EL (cell line): Measurements from ENCODE around the gene RS1.

Experiments used
- DNase-seq: peaks from one replicate; pipeline ENCODE4 v3.0.0-alpha.2; 2016

RS1 gene

GRCh38 chrX:18672008-18672407 is at the start of gene RS1:
TSS of gene RS1 (minus strand) at chrX:18672108. CDS start at chrX:18672068, 40 bp downstream.
- no peak for DNase-seq

DNA sequence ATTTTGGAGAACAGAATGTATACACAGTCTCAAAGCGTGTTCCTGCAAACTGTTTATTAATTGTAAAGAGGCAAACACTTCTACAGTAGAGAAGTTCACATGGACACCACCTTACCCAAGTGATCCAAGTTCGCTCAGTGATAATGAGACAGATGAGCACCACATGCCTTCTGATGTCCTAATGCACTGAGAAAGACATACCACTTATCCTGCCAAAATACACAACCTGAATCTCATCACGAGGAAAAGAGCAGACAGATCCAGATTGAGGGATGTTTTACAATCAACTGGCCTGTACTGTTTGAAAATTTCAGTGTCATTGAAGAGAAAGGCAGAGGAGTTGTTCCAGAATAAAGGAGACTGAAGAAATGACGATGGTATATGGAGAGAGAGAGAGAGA is 47.9 kb upstream of the RS1 start:
- DNase-seq = no peak

DNA sequence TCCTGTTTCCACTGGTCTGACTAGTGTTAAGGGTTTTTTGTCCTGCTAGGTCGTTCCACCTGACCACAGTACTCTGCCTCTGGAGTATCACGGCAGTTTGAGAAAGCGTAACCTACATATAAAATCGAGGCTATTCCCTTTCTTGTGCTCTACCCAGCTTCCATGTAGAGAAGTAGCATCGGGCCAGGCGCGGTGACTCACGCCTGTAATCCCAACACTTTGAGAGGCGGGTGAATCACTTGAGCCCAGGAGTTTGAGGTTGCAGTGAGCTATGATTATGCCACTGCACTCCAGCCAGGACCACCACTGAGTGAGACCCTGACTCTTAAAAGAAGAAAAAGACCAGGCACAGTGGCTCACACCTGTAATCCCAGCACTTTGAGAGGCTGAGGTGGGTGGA is 43.0 kb upstream of the RS1 start:
- no peak for DNase-seq

DNA sequence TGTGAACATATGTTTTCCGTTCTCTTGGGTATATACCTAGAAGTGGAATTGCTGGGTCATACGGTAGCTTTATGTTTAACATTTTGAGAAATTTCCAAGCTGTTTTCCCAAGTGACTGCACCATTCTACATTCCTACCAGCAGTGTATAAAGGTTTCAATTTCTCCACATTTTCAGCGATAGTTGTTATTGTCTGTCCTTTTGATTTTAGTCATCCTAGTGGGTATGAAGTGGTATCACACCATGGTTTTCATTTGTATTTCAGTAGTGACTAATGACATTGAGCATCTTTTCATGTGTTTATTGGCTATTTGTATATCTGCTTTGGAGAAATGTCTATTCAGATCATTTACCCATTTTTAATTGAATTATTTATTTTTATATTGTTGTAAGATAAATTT is 37.9 kb upstream of the RS1 start:
- DNase-seq = no peak

DNA sequence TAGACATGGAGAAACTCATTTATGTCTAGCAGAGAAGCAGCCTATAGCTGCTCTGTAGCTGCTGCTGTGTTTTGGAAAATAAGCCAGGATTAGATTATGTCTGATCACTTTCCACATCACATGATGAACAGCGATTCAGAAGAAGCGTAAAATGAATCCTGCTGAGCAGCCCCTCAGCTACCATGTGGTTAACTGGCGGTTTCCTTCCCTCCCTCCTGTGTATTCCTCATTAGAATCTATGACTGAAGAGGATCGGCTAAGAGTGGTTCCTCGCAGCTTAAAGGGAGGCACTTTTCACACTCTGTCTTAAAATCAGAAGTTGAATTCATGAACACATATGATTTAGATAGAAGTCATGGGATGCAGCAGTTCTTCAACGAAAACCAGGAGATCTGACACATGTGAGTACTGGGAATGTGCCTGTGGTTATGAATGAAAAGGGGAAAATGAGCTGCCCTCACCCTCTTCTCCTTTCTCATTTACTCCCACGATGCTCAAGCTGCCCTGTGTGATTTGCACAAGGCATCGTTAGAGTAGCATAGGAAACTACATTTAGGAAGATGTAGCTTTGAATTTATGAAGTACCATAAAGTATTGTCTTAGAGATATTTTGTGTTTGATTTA is 35.6 kb upstream of the RS1 start, which contains the start of gene PPEF1:
TSS of gene PPEF1 (plus strand) at position 220 of the 624 bp plus-strand sequence. CDS start at position 356, 136 bp downstream.
- DNase-seq = no peak

DNA sequence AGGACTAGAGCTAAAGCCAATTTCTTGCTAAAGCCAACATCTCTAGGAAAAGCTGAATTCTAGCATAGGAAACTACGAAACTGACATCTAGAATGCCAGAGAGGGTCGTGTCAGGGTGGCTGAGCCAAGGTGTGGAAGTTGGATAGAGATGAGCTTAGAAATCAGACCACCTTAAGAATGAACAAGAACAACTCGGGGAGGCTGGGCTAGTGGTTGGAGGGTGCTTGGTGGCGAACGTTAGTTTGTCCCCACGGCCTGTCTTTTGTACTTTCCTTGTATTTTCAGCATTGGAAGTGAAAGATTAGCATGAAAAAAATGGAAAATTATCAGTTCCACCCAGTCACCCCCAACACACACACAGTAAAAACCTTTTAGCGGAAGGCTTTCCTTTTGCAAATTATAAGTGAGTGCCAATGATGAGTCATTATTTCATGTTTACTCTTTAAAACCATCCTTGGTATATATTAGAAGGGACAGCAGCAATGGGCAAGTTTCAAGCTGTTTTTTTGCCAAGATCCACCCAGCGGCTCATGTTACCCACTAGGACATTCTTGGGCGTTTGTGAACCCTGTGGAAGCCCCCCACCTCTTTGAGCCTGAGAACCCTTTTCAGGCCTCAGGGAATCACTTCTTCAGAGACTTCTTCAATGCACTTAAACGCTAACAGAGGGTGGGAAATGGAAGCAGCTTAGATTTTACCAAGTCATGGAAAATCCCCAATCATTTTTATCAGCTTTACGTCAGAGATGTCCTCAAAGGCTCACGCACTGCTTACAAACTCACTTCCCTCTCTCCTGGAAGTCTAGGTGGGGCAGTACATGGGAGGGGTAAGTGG is 30.7 kb upstream of the RS1 start:
- DNase-seq = peak; percentile 17

DNA sequence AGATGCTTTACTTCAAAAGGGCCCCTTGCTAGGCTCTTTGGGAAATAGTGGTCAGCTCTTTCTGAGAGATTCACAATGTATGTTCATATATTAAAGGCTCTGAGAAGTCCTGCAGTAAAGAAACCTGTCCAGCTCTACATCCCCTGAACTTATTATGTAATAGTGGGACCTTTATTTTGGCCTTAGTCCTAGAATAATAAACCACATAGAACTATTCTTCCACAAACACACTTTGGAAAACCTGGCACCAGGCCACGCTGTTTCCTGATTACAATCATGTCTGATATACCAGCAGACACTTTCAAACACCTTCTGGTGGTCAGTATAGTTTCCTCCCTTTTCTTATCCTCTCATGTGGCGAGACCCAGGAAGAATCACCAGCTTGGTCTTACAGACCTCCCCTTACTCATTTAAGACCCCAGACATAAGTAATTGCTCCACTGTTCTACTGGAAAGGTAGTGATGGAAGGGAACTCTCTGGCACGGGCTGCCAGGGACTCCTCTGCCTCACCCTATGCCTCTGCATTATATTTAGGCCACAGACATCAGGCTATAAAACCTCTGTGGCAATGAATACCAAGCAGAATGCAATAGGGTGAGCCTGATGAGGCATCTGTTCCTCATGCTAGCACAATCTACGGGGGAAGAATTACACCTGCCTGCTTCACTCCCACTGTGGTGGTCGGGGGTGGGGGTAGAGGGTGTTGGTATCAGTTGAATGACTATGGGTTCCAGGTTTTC is 29.9 kb upstream of the RS1 start:
- no peak for DNase-seq

- no peak for DNase-seq
These were observed 27.1 kb upstream of the RS1 start for GRCh38 chrX:18698737-18699650.

DNA sequence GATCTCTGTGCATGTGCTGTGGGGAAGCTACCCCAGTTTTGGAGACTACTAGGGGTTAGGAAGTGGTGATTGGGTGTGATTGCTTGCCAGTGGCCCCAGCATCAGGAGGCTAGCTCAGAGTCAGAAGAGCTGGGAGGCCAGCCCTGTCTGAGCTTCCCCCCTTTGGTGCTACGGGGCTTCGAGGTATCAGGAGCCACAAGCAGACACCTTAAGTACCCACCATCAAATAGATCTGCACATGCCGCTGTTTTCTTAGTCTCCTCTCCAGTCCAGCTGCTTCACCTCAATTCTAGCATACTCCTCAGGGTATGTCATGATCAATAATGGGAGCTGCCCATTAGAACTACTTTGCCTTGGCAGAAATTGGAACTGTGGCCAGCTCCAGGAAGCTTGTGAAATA is 24.7 kb upstream of the RS1 start:
- DNase-seq = no peak

DNA sequence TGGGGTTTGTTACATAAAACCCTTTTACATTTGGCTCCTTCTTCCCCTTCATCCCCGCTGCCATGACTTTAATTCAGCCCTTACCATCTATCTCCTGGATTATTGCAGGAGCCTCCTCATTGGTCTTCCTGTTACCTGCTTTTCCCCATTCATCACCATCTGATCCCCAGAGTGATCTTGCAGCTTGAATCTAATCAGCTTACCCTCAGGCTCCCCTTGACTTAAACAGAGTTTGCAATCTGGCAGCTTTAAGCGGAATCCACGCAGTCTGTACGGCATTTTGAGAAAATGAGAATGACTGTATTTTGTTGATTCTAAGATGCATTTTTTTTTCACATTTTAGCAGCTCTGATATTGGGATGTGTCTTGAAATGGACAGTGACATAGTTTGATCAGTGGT is 20.6 kb upstream of the RS1 start:
- no peak for DNase-seq

DNA sequence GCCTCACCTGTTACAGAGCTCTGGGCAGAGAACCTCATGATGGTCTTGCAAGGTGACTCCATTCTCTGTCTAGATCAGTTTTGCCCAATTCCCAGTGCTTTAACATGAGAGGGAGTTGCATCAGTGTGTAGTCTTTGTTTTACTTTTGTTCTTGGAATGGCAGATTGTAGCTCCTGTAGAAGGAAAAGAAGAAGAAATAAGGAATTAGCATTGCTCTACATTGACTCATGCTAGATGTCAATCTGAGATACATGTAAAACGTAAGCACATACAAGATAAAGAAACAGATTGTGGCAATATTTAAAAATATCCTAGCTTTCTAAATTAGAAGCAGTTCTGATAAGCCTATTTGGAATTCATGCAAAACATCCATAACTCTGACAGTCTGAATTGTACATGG is 19.5 kb upstream of the RS1 start:
- DNase-seq = no peak

GRCh38 chrX:18687856-18688495 is 16.1 kb upstream of the RS1 start:
- DNase-seq = no peak

GRCh38 chrX:18682979-18683387 is 11.1 kb upstream of the RS1 start:
- no peak for DNase-seq

DNA sequence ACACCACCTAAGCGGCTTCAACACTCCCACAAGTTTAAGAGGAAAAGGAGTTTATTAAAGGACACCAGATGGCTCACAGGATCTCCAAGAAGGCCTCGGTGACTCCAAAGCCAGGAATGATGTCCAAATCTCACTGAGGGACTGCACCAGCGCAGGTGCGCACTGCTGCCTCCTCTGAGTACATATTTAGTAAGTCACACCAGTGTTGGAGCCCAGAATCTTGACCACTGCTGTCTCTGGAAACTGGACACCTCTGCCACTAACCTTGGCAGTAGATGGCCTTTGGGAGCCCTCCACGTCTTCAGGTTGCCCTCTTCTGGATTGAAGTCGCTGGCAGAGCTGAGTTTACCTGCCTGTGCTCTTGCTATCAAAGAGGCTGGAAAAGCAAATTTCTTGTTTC is 10.1 kb upstream of the RS1 start:
- DNase-seq = no peak

GRCh38 chrX:18677161-18677869 is 5.4 kb upstream of the RS1 start:
- no peak for DNase-seq

GRCh38 chrX:18676470-18676869 is 4.6 kb upstream of the RS1 start:
- DNase-seq = no peak

- DNase-seq = no peak
These were observed 4.1 kb upstream of the RS1 start for GRCh38 chrX:18676050-18676449.

GRCh38 chrX:18674788-18675735 is 3.2 kb upstream of the RS1 start:
- DNase-seq = peak; percentile 64

GRCh38 chrX:18674417-18674787 is 2.5 kb upstream of the RS1 start:
- no peak for DNase-seq
